Gastroesophageal sphincter (tissue), 4 donors: Measurements from ENCODE around the gene ZBTB21. TPM values are rescaled to one million over a fixed set of nuclear protein-coding genes. Genes with fewer than 3 reads are reported as not detected.
"Not testable (repeated sequence)": the region's sequence is repeated elsewhere in the genome, so short reads cannot be mapped to it uniquely, and the experiment has no call there.

Experiments used
- ATAC-seq: fragments of 150-250 bp; one replicate; pipeline ENCODE4 v1.9.1; 2016; ENCODE audit warnings: mild to moderate bottlenecking, moderate library complexity
- H3K27ac ChIP-seq, 4 donors: fragments of 200-600 bp; sonication (generic) in 3 of 4; 1 replicate in 3 of 4; 2 replicates in 1 of 4; pipeline ENCODE4 v1.5.1; 2016 to 2019
- H3K27me3 ChIP-seq: fragments of 200-600 bp; sonication (generic); one replicate; pipeline ENCODE4 v1.5.1; 2019
- H3K36me3 ChIP-seq, 2 donors: fragments of 200-600 bp; sonication (generic); one replicate each; pipeline ENCODE4 v1.5.1; 2019; ENCODE audit warnings: control low read depth in 1 of 2
- H3K4me1 ChIP-seq, 3 donors: fragments of 200-600 bp; sonication (generic); 1 replicate in 2 of 3; 2 replicates in 1 of 3; pipeline ENCODE4 v1.5.1; 2016 to 2019; ENCODE audit warnings: control low read depth in 2 of 3
- H3K4me3 ChIP-seq, 2 donors: fragments of 200-600 bp; sonication (generic); one replicate each; pipeline ENCODE4 v1.5.1; 2019; ENCODE audit warnings: mild to moderate bottlenecking in 1 of 2, moderate library complexity in 1 of 2
- H3K9me3 ChIP-seq, 3 donors: fragments of 200-600 bp; sonication (generic); one replicate each; pipeline ENCODE4 v1.5.1; 2017 to 2019; ENCODE audit warnings: control low read depth in 2 of 3
- EP300 ChIP-seq: sonication (generic); formaldehyde crosslinking; IDR thresholded peaks from one replicate; pipeline ENCODE4 v1.6.1; 2017; ENCODE audit warnings: antibody characterized with exemption, mild to moderate bottlenecking
- POLR2A ChIP-seq, 2 donors: fragments of 450-650 bp; IDR thresholded peaks; one replicate each; pipeline ENCODE4 v1.6.1; 2017; ENCODE audit warnings: antibody characterized with exemption in 2 of 2, mild to moderate bottlenecking in 2 of 2, moderate library complexity in 1 of 2
- POLR2AphosphoS5 ChIP-seq: sonication (generic); formaldehyde crosslinking; IDR thresholded peaks from one replicate; pipeline ENCODE4 v1.6.1; 2017; ENCODE audit warnings: antibody characterized with exemption
- WGBS, 2 donors: methylation state at CpG; one replicate each; pipeline ENCODE4 v1.1.5; 2018; ENCODE audit warnings: low coverage in 1 of 2; 5-methylcytosine and 5-hydroxymethylcytosine counted together
- total RNA-seq, 4 donors: library from RNA; depleted of rRNA; stranded (reverse); fragments of >200 nt; gene quantifications; one replicate each; pipeline ENCODE4 v1.1.0, GENCODE V29; 2016
- TF ChIP-seq, protein P1 (sequence below), 4 experiments: fragments of 200-600 bp in 2 of 4; fragments of 450-650 bp in 2 of 4; sonication (generic) in 1 of 4; IDR thresholded peaks; one replicate each; pipeline ENCODE4 v1.5.1; 2017 to 2019; ENCODE audit warnings: antibody characterized with exemption in 4 of 4, mild to moderate bottlenecking in 2 of 4, moderate library complexity in 2 of 4

Gene ZBTB21
- total RNA-seq, 4 donors from 2014 or later = 6.6 to 14.1 (median 9.4) TPM

DNA sequence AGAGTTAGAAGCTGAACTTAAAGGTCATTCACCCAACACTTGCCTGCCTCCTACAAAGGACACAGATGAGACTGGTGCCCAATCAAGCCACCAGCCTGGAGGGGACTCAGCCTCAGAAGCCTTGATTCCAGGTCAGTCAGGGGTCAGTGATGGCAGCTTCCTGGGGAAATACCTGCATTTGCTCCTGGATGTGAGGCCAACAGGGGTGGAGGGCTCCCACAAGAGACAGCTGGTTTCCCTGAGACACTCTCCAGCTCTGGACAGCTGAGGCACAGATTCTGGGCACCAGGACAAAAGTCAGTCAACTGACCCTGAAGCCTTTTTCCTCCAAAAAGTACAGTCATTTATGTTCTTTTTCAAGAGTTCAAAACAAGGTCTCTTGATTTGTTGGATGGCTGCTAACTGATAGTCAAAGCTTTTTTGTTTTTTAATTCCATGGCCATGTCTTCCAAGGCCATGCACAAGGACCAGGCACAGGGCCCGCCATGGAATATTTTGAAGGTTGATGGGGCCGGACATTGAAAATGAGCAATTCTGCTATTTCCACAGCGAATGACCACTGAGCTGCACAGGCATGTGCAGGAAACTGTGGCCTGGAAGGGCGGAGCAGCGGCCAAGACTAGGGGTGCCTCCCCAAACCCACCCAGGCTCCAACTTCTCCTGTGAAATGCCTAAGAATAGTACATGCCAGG lies 58.1 kb downstream of the ZBTB21 start:
- Histone ChIP-seq H3K27me3 (no peaks in the 10 kb centered on the region), H3K27ac (peak overlapping the region in 1 of 4 donors; percentile 83), H3K4me1 (peaks cover 0 to 61% (median 26%) of the 10 kb centered on the region in 3 donors), H3K36me3 (peaks cover 0 to 2% of the 10 kb centered on the region in 2 donors), H3K4me3 (peak overlapping the region in 1 of 2 donors; percentile 89), H3K9me3 (no peaks in the 10 kb centered on the region)
- ATAC-seq = no peak
- WGBS, 2 donors = 100% methylated on average over 2 of the region's 5 CpGs; no CpG with 5 or more reads in 1 of the 2 donors
- TF ChIP-seq EP300 = no peak
- TF ChIP-seq POLR2A (IDR thresholded peaks at IDR 0.05) = no peak
- TF ChIP-seq, protein P1, sequence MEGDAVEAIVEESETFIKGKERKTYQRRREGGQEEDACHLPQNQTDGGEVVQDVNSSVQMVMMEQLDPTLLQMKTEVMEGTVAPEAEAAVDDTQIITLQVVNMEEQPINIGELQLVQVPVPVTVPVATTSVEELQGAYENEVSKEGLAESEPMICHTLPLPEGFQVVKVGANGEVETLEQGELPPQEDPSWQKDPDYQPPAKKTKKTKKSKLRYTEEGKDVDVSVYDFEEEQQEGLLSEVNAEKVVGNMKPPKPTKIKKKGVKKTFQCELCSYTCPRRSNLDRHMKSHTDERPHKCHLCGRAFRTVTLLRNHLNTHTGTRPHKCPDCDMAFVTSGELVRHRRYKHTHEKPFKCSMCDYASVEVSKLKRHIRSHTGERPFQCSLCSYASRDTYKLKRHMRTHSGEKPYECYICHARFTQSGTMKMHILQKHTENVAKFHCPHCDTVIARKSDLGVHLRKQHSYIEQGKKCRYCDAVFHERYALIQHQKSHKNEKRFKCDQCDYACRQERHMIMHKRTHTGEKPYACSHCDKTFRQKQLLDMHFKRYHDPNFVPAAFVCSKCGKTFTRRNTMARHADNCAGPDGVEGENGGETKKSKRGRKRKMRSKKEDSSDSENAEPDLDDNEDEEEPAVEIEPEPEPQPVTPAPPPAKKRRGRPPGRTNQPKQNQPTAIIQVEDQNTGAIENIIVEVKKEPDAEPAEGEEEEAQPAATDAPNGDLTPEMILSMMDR (IDR thresholded peaks at IDR 0.05) = no peak
- TF ChIP-seq POLR2AphosphoS5 = no peak

DNA sequence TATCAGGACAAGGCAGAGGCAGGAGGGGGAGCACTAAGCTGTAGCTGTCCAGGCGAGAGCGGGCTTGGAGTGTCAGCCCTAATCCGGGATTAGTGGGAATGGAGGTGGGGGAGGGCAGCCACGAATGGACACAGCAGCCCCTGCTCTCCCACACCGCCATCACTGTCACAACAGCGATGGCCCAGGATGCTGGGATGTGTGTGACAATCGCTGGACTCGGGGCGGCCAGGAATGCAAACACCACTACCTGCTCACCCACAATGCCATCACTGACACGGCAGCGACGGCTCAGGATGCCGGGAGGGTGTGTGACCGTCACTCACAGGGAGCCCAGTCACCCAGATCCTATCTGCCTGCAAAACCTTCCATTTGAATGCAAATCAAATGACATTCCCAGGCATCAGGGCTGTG lies 59.2 kb downstream of the ZBTB21 start:
- H3K27me3 ChIP-seq = no peaks in the 10 kb centered on the region
- no peak for ATAC-seq
- no peaks in the 10 kb centered on the region for H3K9me3 ChIP-seq
- no peak overlapping the region for H3K4me3 ChIP-seq
- TF ChIP-seq POLR2AphosphoS5 (no peak), POLR2A (IDR thresholded peaks at IDR 0.05) (no peak), EP300 (no peak)
- TF ChIP-seq, protein P1 (IDR thresholded peaks at IDR 0.05) = no peak
- peaks cover 0 to 60% (median 29%) of the 10 kb centered on the region in 3 donors for H3K4me1 ChIP-seq
- H3K27ac ChIP-seq = no peak overlapping the region
- peaks cover 0 to 2% of the 10 kb centered on the region in 2 donors for H3K36me3 ChIP-seq
- 78 to 94% methylated on average over 3 to 7 of the region's 14 CpGs for WGBS, 2 donors

DNA sequence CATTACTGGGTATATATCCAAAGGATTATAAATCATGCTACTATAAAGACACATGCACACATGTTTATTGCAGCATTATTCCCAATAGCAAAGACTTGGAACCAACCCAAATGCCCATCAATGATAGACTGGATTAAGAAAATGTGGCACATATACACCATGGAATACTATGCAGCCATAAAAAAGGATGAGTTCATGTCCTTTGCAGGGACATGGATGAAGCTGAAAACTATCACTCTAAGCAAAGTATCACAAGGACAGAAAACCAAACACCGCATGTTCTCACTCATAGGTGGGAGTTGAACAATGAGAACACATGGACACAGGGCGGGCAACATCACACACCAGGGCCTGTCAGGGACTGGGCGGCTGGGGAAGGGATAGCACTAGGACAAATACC lies 60.5 kb downstream of the ZBTB21 start:
- H3K4me1 ChIP-seq = peaks cover 0 to 60% (median 29%) of the 10 kb centered on the region in 3 donors
- WGBS, 2 donors = 86 to 100% methylated on average over 3 of the region's 3 CpGs
- not testable (repeated sequence) for H3K9me3 ChIP-seq, ATAC-seq, H3K27ac ChIP-seq, H3K36me3 ChIP-seq, H3K27me3 ChIP-seq, H3K4me3 ChIP-seq

DNA sequence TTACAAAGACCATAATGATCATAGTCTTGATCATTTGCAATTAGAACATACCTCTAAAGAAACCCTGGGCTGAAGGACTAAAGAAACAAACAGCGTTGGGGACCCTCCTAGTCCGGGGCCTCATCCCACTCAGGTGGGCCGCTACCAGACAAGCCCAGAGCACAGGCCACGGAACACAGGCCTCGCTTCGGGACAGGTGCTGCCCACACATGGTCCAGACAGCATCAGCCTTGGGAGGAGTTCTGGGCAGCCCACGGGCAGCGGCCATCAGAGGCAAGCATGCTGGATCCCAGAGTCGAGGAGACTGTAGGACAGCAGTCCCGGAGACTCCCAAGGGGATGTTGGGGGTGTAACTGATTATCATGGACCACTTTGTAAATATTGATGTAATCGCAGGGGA lies 61.3 kb downstream of the ZBTB21 start:
- no peak for TF ChIP-seq POLR2A (IDR thresholded peaks at IDR 0.05)
- TF ChIP-seq, protein P1 (IDR thresholded peaks at IDR 0.05) = no peak
- no peak for TF ChIP-seq POLR2AphosphoS5
- TF ChIP-seq EP300 = no peak
- no peak overlapping the region for H3K4me3 ChIP-seq
- no peaks in the 10 kb centered on the region for H3K9me3 ChIP-seq
- 87% methylated on average over 3 of the region's 11 CpGs; no CpG with 5 or more reads in 1 of the 2 donors for WGBS, 2 donors
- H3K27ac ChIP-seq = no peak overlapping the region
- no peaks in the 10 kb centered on the region for H3K27me3 ChIP-seq
- peaks cover 0 to 2% of the 10 kb centered on the region in 2 donors for H3K36me3 ChIP-seq
- ATAC-seq = no peak
- H3K4me1 ChIP-seq = peaks cover 0 to 56% (median 29%) of the 10 kb centered on the region in 3 donors

DNA sequence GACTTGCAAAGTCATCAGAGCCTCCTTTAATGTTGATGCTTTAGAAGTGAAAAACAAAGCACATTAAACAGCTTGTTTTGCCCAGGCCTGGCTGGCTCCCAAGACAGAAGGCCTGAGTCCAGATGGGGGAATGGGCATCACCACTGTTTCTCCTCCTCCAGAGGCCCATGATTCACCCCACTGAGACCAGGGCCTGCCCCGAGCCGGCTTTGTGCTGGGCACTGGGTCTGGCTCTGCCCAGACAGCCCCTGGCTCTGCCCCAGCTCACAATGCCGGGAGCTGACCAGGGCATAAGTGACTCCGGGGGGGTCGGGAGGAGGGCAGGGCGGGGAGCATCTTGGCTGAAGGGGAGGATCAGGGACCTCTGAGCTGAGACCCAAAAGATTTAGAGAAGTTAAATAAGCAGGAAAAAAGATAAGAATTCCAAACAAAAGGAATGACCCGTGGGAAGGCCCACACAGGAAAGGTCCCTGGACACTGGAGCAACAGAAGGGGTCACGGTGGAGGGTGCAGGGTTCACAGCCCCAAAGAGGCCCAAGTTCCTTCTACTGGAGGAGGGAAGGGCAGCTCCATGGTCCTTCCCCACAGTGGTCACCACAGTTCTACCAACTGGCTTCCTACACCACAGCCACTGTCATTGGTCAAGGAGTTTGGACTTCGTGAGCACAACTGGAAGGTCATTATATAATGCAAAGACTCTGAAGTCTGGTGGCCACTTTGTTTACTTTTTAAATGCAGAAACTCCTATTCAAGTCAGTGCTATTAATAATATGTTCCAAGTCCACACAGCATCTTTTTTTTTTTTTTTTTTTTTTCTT lies 61.9 kb downstream of the ZBTB21 start:
- Histone ChIP-seq H3K36me3 (peaks cover 0 to 2% of the 10 kb centered on the region in 2 donors), H3K27ac (peak overlapping the region in 3 of 4 donors; percentile 42 to 49 (median 47)), H3K4me3 (no peak overlapping the region), H3K4me1 (peaks cover 0 to 54% (median 29%) of the 10 kb centered on the region in 3 donors), H3K27me3 (no peaks in the 10 kb centered on the region), H3K9me3 (no peaks in the 10 kb centered on the region)
- ATAC-seq = peak; percentile 73
- 67 to 78% methylated on average over 1 to 3 of the region's 9 CpGs for WGBS, 2 donors
- peak; percentile 5 for TF ChIP-seq POLR2AphosphoS5
- TF ChIP-seq, protein P1 (IDR thresholded peaks at IDR 0.05) = no peak
